H1 (cell line): ENCODE results near the gene TPSG1. TPM values are rescaled to one million over a fixed set of nuclear protein-coding genes. Genes with fewer than 3 reads are reported as not detected.
"Not testable (repeated sequence)": the region's sequence is repeated elsewhere in the genome, so short reads cannot be mapped to it uniquely, and the experiment has no call there.

Experiments used
- CTCF ChIA-PET: fragments of 300-600 bp; sonication (Branson Sonifier 250); formaldehyde crosslinking; loops from one replicate; lab custom pipeline; 2021; ENCODE audit not compliant: partially characterized antibody; lab: Charles Lee
- POLR2A ChIA-PET: fragments of 300-600 bp; sonication (Branson Sonifier 250); formaldehyde crosslinking; loops from one replicate; lab custom pipeline; 2021; ENCODE audit warnings: inconsistent platforms; ENCODE audit not compliant: partially characterized antibody; lab: Charles Lee
- DNase-seq, 2 experiments: peaks; one replicate each; pipeline versions ENCODE4 v3.0.0 to v3.0.0-alpha.2; 2010 to 2022; ENCODE audit warnings: low spot score in 2 of 2, low read depth in 1 of 2, mixed read lengths in 1 of 2
- FAIRE-seq: peaks from 2 replicates; lab custom pipeline; 2011; peaks lifted over from hg19 to GRCh38; lab: Jason Lieb, UNC
- H2AFZ ChIP-seq: 2 replicates; pipeline ENCODE4 v1.8.1; 2012; ENCODE audit warnings: low read length, inconsistent platforms
- H2AK5ac ChIP-seq: 2 replicates; pipeline ENCODE4 v1.6.1; 2013; ENCODE audit warnings: low read depth, low read length
- H2BK120ac ChIP-seq: replicated peaks from 2 replicates; pipeline ENCODE3; 2013; ENCODE audit warnings: low read depth, low read length, inconsistent platforms
- H2BK12ac ChIP-seq: 2 replicates; pipeline ENCODE4 v1.6.1; 2013; ENCODE audit warnings: low read depth, low read length
- H2BK15ac ChIP-seq: 2 replicates; pipeline ENCODE4 v1.6.1; 2013; ENCODE audit warnings: low read length
- H2BK20ac ChIP-seq: 2 replicates; pipeline ENCODE4 v1.6.1; 2013; ENCODE audit warnings: low read length
- H2BK5ac ChIP-seq: 2 replicates; pipeline ENCODE4 v1.6.1; 2013; ENCODE audit warnings: low read depth, low read length
- H3K14ac ChIP-seq: 2 replicates; pipeline ENCODE4 v1.6.1; 2013; ENCODE audit warnings: inconsistent platforms; ENCODE audit not compliant: insufficient read length
- H3K18ac ChIP-seq: 2 replicates; pipeline ENCODE4 v1.6.1; 2013; ENCODE audit warnings: low read length; ENCODE audit errors: extremely low read depth
- H3K23ac ChIP-seq: 2 replicates; pipeline ENCODE4 v1.6.1; 2013; ENCODE audit warnings: inconsistent platforms; ENCODE audit not compliant: insufficient read length
- H3K23me2 ChIP-seq: 2 replicates; pipeline ENCODE4 v1.6.1; 2013; ENCODE audit warnings: low read depth, low read length
- H3K27ac ChIP-seq: 2 replicates; pipeline ENCODE4 v1.6.1; 2011; ENCODE audit warnings: low read depth, low read length, inconsistent platforms
- H3K27me3 ChIP-seq, 4 experiments: replicated peaks in 1 of 4; 1 replicate in 1 of 4; 2 replicates in 3 of 4; pipeline versions ENCODE4 v1.6.1 to v1.8.1; 2011 to 2013; ENCODE audit warnings: low read length in 3 of 4, mild to moderate bottlenecking in 3 of 4, inconsistent platforms in 2 of 4, mixed read lengths in 2 of 4, moderate library complexity in 1 of 4; ENCODE audit not compliant: control insufficient read depth in 3 of 4, insufficient read depth in 3 of 4; ENCODE audit errors: extremely low read depth in 1 of 4
- H3K36me3 ChIP-seq, 4 experiments: 2 replicates each; pipeline versions ENCODE4 v1.6.1 to v1.8.1; 2011 to 2013; ENCODE audit warnings: mild to moderate bottlenecking in 4 of 4, low read length in 3 of 4, moderate library complexity in 2 of 4, control low read depth in 1 of 4, inconsistent platforms in 1 of 4; ENCODE audit not compliant: insufficient read depth in 4 of 4, control insufficient read depth in 2 of 4
- H3K4ac ChIP-seq: replicated peaks from 2 replicates; pipeline ENCODE3; 2013; ENCODE audit warnings: low read length, low read depth, mixed read lengths, inconsistent platforms; ENCODE audit not compliant: insufficient read length
- H3K4me1 ChIP-seq, 4 experiments: replicated peaks in 1 of 4; 1 replicate in 1 of 4; 2 replicates in 3 of 4; pipeline versions ENCODE4 v1.6.1 to v1.8.1; 2011 to 2013; ENCODE audit warnings: low read length in 3 of 4, inconsistent platforms in 2 of 4, mixed read lengths in 1 of 4; ENCODE audit not compliant: insufficient read depth in 4 of 4, control insufficient read depth in 3 of 4
- H3K4me2 ChIP-seq, 2 experiments: 2 replicates each; pipeline versions ENCODE4 v1.6.1 to v1.8.1; 2011 to 2013; ENCODE audit warnings: low read depth in 2 of 2, low read length in 2 of 2, control low read depth in 1 of 2, inconsistent platforms in 1 of 2, mild to moderate bottlenecking in 1 of 2; ENCODE audit not compliant: insufficient read depth in 1 of 2
- H3K4me3 ChIP-seq, 4 experiments: fragments of 200-600, 300-600 bp in 1 of 4; sonication (generic), shearing (Covaris generic), sonication (Bioruptor Twin) in 1 of 4; 2 replicates each; pipeline versions ENCODE4 v1.5.1 to v1.8.1; 2011 to 2016; ENCODE audit warnings: low read length in 4 of 4, low read depth in 3 of 4, control low read depth in 2 of 4, inconsistent platforms in 2 of 4, mild to moderate bottlenecking in 2 of 4, mixed read lengths in 1 of 4, moderate library complexity in 1 of 4; ENCODE audit not compliant: insufficient read depth in 2 of 4; ENCODE audit errors: extremely low read depth in 1 of 4
- H3K56ac ChIP-seq: replicated peaks from 2 replicates; pipeline ENCODE3; 2013; ENCODE audit warnings: low read depth, mild to moderate bottlenecking, mixed read lengths, low read length, inconsistent platforms; ENCODE audit not compliant: insufficient read length
- H3K79me1 ChIP-seq: 2 replicates; pipeline ENCODE4 v1.6.1; 2013; ENCODE audit warnings: low read depth, low read length, control low read depth
- H3K79me2 ChIP-seq, 2 experiments: 2 replicates each; pipeline versions ENCODE4 v1.6.1 to v1.8.1; 2012 to 2013; ENCODE audit warnings: low read length in 2 of 2, mild to moderate bottlenecking in 2 of 2, inconsistent platforms in 1 of 2; ENCODE audit not compliant: insufficient read depth in 2 of 2, control insufficient read depth in 1 of 2
- H3K9ac ChIP-seq, 4 experiments: replicated peaks in 1 of 4; 1 replicate in 1 of 4; 2 replicates in 3 of 4; pipeline versions ENCODE4 v1.6.1 to v1.8.1; 2011 to 2013; ENCODE audit warnings: low read depth in 3 of 4, low read length in 3 of 4, control low read depth in 2 of 4, mild to moderate bottlenecking in 2 of 4, moderate library complexity in 2 of 4, inconsistent platforms in 1 of 4; ENCODE audit errors: extremely low read depth in 1 of 4
- H3K9me3 ChIP-seq, 2 experiments: 2 replicates each; pipeline versions ENCODE4 v1.6.1 to v1.8.1; 2012 to 2013; ENCODE audit warnings: mild to moderate bottlenecking in 2 of 2, moderate library complexity in 2 of 2, control low read depth in 1 of 2, inconsistent platforms in 1 of 2, low read depth in 1 of 2, low read length in 1 of 2, mixed read lengths in 1 of 2; ENCODE audit not compliant: insufficient read depth in 2 of 2
- H4K20me1 ChIP-seq, 2 experiments: replicated peaks in 1 of 2; 2 replicates each; pipeline versions ENCODE3 to v1.8.1; 2011 to 2013; ENCODE audit warnings: inconsistent platforms in 2 of 2, low read length in 2 of 2, mild to moderate bottlenecking in 1 of 2; ENCODE audit not compliant: insufficient read depth in 2 of 2, control insufficient read depth in 1 of 2
- H4K5ac ChIP-seq: 2 replicates; pipeline ENCODE4 v1.6.1; 2013; ENCODE audit warnings: low read length, low read depth, mixed read lengths, inconsistent platforms; ENCODE audit not compliant: insufficient read length
- H4K8ac ChIP-seq: 2 replicates; pipeline ENCODE4 v1.8.0; 2013; ENCODE audit warnings: mild to moderate bottlenecking, moderate library complexity, low read length, inconsistent platforms; ENCODE audit not compliant: insufficient read depth; ENCODE audit errors: extremely low read depth
- H4K91ac ChIP-seq: replicated peaks from 2 replicates; pipeline ENCODE3; 2013; ENCODE audit warnings: low read length, mixed read lengths, inconsistent platforms; ENCODE audit not compliant: insufficient read length
- WGBS, 2 experiments: shearing (Covaris generic) in 1 of 2; methylation state at CpG; one replicate each; pipeline versions ENCODE4 v1.1.6 to v1.1.7; 2013 to 2015; ENCODE audit warnings: low lambda C conversion rate in 2 of 2, mixed read lengths in 2 of 2, inconsistent platforms in 1 of 2, low coverage in 1 of 2, missing lambda C conversion rate in 1 of 2; ENCODE audit not compliant: insufficient replicate concordance in 2 of 2, insufficient coverage in 1 of 2, insufficient read length in 1 of 2; ENCODE audit errors: extremely low coverage in 1 of 2, missing lambda C conversion rate in 1 of 2; 5-methylcytosine and 5-hydroxymethylcytosine counted together
- polyA plus RNA-seq, 7 experiments: library from polyadenylated mRNA; depleted of rRNA in 3 of 7; stranded (reverse) in 5 of 7; unstranded in 2 of 7; fragments of >200 nt in 5 of 7; fragments of 200-250 nt in 2 of 7; gene quantifications; 1 replicate in 5 of 7; 2 replicates in 1 of 7; 4 replicates in 1 of 7; pipeline versions ENCODE4 v1.2.1 to v1.2.3, GENCODE V29; 2011 to 2013; ENCODE audit warnings: missing spikeins in 2 of 7, mixed read lengths in 2 of 7
- total RNA-seq: library from RNA; stranded (reverse); fragmentation: NEBNext Ultra II Directional; extraction: Animal tissue kit (Norgen Biotek cat#: 25700); gene quantifications from 2 replicates; pipeline ENCODE4 v1.2.1, GENCODE V29; 2021

The TPSG1 gene
- total and polyA plus RNA-seq, 2 of the 8 experiments (the other 6 are each of a cell fraction or from before 2014, with no cell fraction given) = not detected

GRCh38 chr16:1230084-1230470 lies 5.0 kb upstream of the TPSG1 start, which contains the start of gene TPSB2:
TPSB2 (minus strand) TSS chr16:1230184; CDS start chr16:1229951, 233 bp downstream.
- H2BK12ac ChIP-seq, H3K36me3 ChIP-seq, H3K14ac ChIP-seq, H2AFZ ChIP-seq, H3K23ac ChIP-seq, H2BK15ac ChIP-seq, H4K8ac ChIP-seq, H2AK5ac ChIP-seq, H4K20me1 ChIP-seq, H2BK20ac ChIP-seq, H3K79me2 ChIP-seq, POLR2A ChIA-PET, H3K23me2 ChIP-seq, H3K18ac ChIP-seq, H3K4me3 ChIP-seq, H3K27ac ChIP-seq, H3K27me3 ChIP-seq, FAIRE-seq, H2BK120ac ChIP-seq, H4K91ac ChIP-seq, H4K5ac ChIP-seq, H3K9ac ChIP-seq, H3K4me1 ChIP-seq, DNase-seq, H3K4ac ChIP-seq, H3K9me3 ChIP-seq, H3K56ac ChIP-seq, H3K79me1 ChIP-seq, CTCF ChIA-PET, H2BK5ac ChIP-seq, H3K4me2 ChIP-seq: not testable (repeated sequence)
- no CpG with 5 or more reads among the region's 11 CpGs for WGBS, 2 experiments

DNA sequence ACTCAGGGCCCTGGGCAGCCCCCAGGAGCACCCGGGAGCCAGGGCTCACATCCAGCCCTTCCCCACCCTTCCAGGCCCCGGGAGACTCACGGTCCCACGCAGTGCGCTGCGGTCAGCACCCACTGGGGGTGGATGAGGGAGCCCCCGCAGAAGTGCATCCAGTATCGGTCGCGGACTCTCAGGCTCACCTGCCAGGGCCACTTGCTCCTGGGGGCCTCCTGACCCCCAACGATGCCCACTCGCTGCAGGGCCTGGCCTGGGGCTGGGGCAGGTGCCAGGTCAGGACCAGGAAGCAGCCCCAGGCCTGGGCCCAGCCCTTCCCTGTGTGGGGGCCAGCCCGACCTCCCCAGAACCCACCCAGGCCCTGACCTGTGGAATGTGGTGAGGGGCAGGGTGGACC lies 4.4 kb upstream of the TPSG1 start:
- H3K79me1 ChIP-seq, H3K4ac ChIP-seq, H2BK5ac ChIP-seq, H4K5ac ChIP-seq, H3K4me2 ChIP-seq, CTCF ChIA-PET, DNase-seq, H4K91ac ChIP-seq, H3K9me3 ChIP-seq, H2AK5ac ChIP-seq, H3K23ac ChIP-seq, H3K18ac ChIP-seq, H2BK15ac ChIP-seq, H3K14ac ChIP-seq, H3K36me3 ChIP-seq, H3K56ac ChIP-seq, H4K20me1 ChIP-seq, H3K79me2 ChIP-seq, H3K4me1 ChIP-seq, POLR2A ChIA-PET, H2BK20ac ChIP-seq, H2BK120ac ChIP-seq, H3K4me3 ChIP-seq, H3K27me3 ChIP-seq, H4K8ac ChIP-seq, H2AFZ ChIP-seq, FAIRE-seq, H3K23me2 ChIP-seq, H3K27ac ChIP-seq, H2BK12ac ChIP-seq, H3K9ac ChIP-seq: not testable (repeated sequence)
- 86% methylated on average over 7 of the region's 13 CpGs; no CpG with 5 or more reads in 1 of the 2 experiments for WGBS, 2 experiments
